Skin epidermis (tissue), 12 donors: ENCODE results near the gene PTPRN2.
"Not testable (repeated sequence)": the region's sequence is repeated elsewhere in the genome, so short reads cannot be mapped to it uniquely, and the experiment has no call there.

Experiments used
- H3K27ac ChIP-seq, 21 experiments: fragments of 200-600 bp; sonication (generic) in 11 of 21; one replicate each; pipeline ENCODE4 v1.5.0; 2020; ENCODE audit warnings: mild to moderate bottlenecking in 3 of 21, inconsistent platforms in 2 of 21, moderate library complexity in 2 of 21
- H3K4me3 ChIP-seq, 7 experiments: fragments of 200-600 bp; sonication (generic) in 2 of 7; one replicate each; pipeline ENCODE4 v1.5.0; 2020; ENCODE audit warnings: inconsistent platforms in 2 of 7, mild to moderate bottlenecking in 2 of 7, moderate library complexity in 1 of 7

The PTPRN2 gene

DNA sequence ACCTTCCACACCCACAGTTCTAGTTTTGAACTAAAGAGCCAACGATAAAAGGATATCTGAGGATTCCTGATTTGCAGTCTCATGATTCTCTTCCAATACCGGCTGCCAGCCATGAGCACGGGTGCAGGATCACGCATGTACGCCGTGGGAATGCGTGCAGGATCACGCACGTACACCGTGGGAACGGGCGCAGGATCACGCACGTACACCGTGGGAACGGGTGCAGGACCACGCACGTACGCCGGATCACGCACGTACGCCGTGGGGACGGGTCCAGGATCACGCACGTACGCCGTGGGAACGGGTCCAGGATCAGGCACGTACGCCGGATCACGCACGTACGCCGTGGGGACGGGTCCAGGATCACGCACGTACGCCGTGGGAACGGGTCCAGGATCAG, 677.6 kb downstream of the PTPRN2 start:
- H3K27ac ChIP-seq, H3K4me3 ChIP-seq: not testable (repeated sequence)

GRCh38 chr7:157909370-157909769, 678.3 kb downstream of the PTPRN2 start:
- H3K4me3 ChIP-seq: no peak overlapping the region

GRCh38 chr7:157908006-157908782, 679.4 kb downstream of the PTPRN2 start:
- H3K4me3 ChIP-seq: no peak overlapping the region

More at GRCh38 chr7:157909370-157909769, 678.3 kb downstream of the PTPRN2 start:
- H3K27ac ChIP-seq: no peak overlapping the region

GRCh38 chr7:157907091-157907490, 680.5 kb downstream of the PTPRN2 start:
- H3K27ac ChIP-seq: no peak overlapping the region
- no peak overlapping the region for H3K4me3 ChIP-seq

More at GRCh38 chr7:157908006-157908782, 679.4 kb downstream of the PTPRN2 start:
- no peak overlapping the region for H3K27ac ChIP-seq

GRCh38 chr7:157906583-157906982, 681.0 kb downstream of the PTPRN2 start:
- Histone ChIP-seq H3K4me3 (no peak overlapping the region), H3K27ac (no peak overlapping the region)

GRCh38 chr7:157905651-157906461, 681.8 kb downstream of the PTPRN2 start:
- Histone ChIP-seq H3K4me3 (no peak overlapping the region), H3K27ac (no peak overlapping the region)

GRCh38 chr7:157904866-157905570, 682.6 kb downstream of the PTPRN2 start:
- Histone ChIP-seq H3K4me3 (no peak overlapping the region), H3K27ac (no peak overlapping the region)

DNA sequence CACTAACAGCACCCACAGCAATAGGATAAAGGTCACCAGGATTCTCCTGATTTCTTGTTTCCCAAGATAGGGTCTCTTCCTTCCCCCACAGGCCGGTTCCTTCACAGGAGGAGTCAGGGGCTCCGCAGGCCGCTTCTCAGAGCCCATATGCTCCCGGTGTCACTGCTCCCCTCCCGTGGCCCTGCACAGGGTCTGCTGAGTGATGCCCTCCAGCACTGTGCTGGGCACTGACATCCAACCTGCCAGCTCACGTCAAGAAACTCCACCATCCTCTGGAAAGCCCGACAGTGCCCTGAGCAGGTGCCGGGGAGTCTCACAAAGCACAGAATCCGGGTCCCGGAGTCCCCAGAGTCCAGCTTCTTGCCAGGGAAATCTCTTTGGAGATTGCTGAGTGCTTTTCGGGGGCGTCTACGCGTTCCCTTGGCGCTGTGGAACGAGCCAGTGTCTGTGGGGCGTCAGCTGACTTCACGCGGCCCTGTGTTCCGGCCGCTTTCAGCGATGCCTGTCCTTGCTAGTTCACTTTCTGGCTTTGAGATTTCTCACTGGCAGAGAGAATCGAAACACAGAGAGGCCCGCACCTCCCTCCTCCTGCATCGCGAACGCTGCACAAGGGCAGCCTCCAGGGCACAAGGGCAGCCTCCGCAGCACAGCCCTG, 683.3 kb downstream of the PTPRN2 start:
- Histone ChIP-seq H3K27ac (no peak overlapping the region), H3K4me3 (no peak overlapping the region)

DNA sequence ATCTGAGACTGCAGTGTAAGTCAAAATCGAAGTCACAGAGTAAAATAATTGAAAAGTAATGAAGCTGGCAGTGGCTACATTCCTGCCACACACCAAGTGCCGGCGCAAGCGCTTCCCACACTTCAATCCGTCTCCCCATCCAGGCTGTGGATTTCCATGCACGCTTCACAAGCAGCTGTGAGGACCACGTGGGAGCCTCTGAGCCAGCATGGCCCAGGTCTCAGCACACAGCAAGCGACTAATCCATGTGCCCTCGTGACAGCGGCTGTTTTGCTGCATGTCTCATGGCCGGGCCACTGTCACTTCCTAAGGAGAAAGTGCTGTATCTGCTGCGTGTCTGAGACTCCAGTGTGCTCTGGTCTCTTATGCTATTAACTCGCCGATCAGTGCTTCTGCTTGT, 683.9 kb downstream of the PTPRN2 start:
- Histone ChIP-seq H3K27ac (no peak overlapping the region), H3K4me3 (no peak overlapping the region)

DNA sequence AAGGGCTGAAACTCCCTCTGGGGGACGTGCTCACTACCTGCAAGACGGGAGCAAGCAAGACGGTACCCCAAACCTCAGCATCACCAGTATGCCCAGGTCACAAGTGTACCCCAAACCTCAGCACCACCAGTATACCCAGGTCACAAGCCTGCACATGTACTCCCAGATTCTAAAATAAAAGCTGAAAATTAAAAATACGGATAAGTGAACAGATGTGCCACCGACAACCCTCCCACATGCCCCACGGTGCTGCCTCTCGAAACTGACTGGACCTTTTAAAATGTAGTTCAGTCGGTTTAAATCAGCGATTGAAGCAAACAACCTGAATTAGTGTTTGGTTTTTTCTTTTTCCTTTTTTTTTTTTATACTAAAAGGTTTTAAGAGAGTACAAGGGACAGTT, 684.3 kb downstream of the PTPRN2 start:
- H3K4me3 ChIP-seq: no peak overlapping the region

DNA sequence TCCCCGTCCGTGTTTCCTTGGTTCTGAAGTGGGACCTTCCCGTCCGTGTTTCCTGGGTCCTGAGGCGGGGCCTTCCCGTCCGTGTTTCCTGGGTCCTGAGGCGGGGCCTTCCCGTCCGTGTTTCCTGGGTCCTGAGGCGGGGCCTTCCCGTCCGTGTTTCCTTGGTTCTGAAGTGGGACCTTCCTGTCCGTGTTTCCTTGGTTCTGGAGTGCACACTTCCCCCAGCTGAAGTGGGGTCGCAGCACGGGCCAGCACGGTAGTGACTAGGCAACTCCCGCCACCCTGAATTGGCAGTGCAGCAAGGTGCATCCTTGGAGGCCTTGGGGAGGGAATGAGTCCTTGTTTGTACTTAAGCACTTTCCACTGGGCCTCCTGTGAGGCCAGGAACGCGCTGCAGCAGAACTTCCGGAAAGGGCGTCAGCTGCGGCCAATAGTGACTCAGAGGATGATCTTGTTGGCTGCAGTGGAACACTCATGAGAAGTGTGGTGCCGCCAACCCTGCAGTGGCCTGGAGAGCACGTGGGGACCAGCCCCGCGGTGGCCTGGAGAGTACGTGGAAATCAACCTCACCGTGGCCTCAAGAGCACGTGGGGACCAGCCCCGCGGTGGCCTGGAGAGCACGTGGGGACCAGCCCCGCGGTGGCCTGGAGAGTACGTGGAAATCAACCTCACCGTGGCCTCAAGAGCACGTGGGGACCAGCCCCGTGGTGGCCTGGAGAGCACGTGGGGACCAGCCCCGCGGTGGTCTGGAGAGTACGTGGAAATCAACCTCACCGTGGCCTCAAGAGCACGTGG, 685.6 kb downstream of the PTPRN2 start:
- not testable (repeated sequence) for H3K4me3 ChIP-seq, H3K27ac ChIP-seq

More for the DNA sequence above, 684.3 kb downstream of the PTPRN2 start:
- no peak overlapping the region for H3K27ac ChIP-seq

- H3K4me3 ChIP-seq: no peak overlapping the region
- no peak overlapping the region for H3K27ac ChIP-seq
Observed at GRCh38 chr7:157901166-157901565, 686.5 kb downstream of the PTPRN2 start.

DNA sequence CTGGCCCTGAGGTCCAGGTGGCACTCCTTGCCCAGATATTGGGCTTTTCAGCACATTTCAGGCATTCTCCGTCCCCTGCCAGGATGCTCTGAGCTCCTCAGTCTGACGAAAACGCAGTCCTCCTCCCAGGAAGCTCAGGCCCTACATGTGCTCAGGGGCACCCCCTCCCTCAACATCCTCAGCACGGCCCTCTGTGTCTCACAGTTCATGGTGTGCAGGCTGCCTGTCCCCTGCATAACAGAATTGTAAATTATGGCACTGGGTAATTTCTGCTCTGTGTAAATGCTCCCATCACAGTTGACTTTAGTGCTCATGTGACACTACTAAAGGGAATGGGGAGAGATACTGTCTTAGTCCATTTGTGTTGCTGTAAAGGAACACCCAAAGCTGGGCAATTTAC, 687.1 kb downstream of the PTPRN2 start:
- no peak overlapping the region for H3K27ac ChIP-seq
- no peak overlapping the region for H3K4me3 ChIP-seq

- no peak overlapping the region for H3K4me3 ChIP-seq
- H3K27ac ChIP-seq: peak overlapping the region in 3 of 21 experiments; percentile 21 to 72 (median 55)
Observed at GRCh38 chr7:157900011-157900410, 687.6 kb downstream of the PTPRN2 start.

DNA sequence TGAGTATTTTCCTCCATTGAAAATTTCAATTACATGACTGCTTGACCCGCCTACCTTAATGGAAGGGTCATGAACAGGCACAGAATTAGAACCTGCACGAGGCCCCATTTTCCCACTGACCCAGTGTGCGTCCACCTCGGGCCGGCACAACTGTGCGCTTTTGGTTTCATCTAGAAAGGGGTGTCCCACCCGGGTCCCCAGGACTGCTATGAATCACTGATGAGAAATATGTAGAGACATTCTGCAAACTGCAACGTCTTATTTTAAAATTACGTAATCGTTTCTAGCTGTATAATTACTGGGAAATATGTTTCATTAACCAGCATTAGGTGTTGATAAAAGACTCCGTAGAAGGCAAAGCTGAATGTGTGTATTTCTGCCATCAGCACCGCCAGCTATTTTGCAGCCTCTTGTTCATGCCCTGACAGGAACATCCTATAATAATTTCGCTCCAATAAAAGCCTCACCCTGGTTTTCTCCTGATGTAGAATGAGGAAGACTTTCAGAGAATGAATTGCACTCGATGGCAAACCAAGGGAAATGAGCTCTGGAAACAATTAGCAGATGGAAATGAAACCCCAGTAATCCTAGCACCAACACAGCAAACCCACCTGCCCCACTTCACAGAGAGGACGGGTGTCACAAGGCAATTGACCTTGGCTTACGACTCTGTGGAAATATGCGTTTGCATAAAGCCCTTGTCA, 688.7 kb downstream of the PTPRN2 start:
- Histone ChIP-seq H3K27ac (peak overlapping the region in 3 of 21 experiments; percentile 21 to 72 (median 55)), H3K4me3 (no peak overlapping the region)

DNA sequence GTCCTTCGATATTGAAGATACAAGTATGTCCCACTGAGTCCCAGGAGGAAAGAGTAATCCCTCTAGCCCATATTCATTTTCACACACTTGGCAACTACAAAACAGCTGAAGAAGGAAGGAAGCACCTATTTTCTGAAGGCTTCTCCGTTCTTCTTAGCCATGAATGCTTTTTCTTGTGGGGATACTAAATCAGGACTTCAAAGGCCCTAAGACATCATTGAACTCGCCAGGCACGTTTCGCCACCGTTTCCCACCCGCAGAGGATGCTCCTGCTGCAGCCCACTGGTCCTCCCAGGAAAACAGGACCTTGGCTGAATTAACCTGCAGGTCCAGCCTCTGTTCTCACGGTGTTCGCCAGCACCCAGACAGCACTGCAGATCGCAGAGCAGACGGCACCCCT, 689.4 kb downstream of the PTPRN2 start:
- H3K4me3 ChIP-seq: no peak overlapping the region
- peak overlapping the region in 1 of 21 experiments; percentile 14 for H3K27ac ChIP-seq

DNA sequence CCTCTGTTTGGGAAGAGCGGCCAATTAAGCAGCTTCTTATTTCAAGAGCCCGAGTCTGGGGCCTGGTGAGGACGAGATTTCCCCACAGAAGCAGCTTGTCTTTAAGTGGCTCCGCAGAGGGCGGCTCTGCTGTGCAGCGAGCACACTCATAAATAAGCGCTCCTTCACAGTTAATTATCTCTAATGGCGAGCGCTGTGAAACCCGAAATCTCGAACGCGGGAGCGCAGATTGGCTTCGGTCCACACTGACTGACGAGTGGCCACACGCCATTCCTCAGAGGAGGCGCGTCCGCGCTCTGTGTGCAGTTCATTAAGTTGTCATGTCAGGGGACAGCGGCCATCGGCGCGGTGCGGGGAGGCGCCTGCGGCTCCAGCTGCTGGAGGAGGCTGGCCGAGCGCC, 689.9 kb downstream of the PTPRN2 start:
- Histone ChIP-seq H3K4me3 (no peak overlapping the region), H3K27ac (no peak overlapping the region)

GRCh38 chr7:157896774-157897555, 690.7 kb downstream of the PTPRN2 start:
- no peak overlapping the region for H3K4me3 ChIP-seq
- no peak overlapping the region for H3K27ac ChIP-seq
